CD14-positive monocyte (primary cell): ENCODE data around the gene PARP15. TPM values are rescaled to one million over a fixed set of nuclear protein-coding genes. Genes with fewer than 3 reads are reported as not detected.

ENCODE experiments used
- DNase-seq, 3 donors: peaks; one replicate each; pipeline ENCODE4 v3.0.0-alpha.2; 2011 to 2022
- H2AFZ ChIP-seq: 2 replicates; pipeline ENCODE4 v1.6.0; 2012; ENCODE audit warnings: mild to moderate bottlenecking, low read depth, low read length, inconsistent platforms; ENCODE audit not compliant: insufficient read depth, poor library complexity, severe bottlenecking
- H3K27ac ChIP-seq, 2 donors: 1 replicate in 1 of 2; 2 replicates in 1 of 2; pipeline ENCODE4 v1.5.1; 2012 to 2013; ENCODE audit warnings: low read length in 2 of 2, control low read depth in 1 of 2, inconsistent platforms in 1 of 2, low read depth in 1 of 2, mild to moderate bottlenecking in 1 of 2
- H3K27me3 ChIP-seq, 2 donors: one replicate each; pipeline versions ENCODE4 v1.6.0 to v1.6.1; 2011 to 2013; ENCODE audit warnings: low read length in 2 of 2; ENCODE audit not compliant: control insufficient read depth in 2 of 2, insufficient read depth in 2 of 2
- H3K36me3 ChIP-seq, 2 donors: replicated peaks in 1 of 2; 1 replicate in 1 of 2; 2 replicates in 1 of 2; pipeline versions ENCODE4 v1.5.1 to v1.6.1; 2012 to 2013; ENCODE audit warnings: low read length in 2 of 2, control low read depth in 1 of 2, inconsistent platforms in 1 of 2, mild to moderate bottlenecking in 1 of 2; ENCODE audit not compliant: insufficient read depth in 2 of 2, control insufficient read depth in 1 of 2
- H3K4me1 ChIP-seq, 2 donors: 1 replicate in 1 of 2; 2 replicates in 1 of 2; pipeline versions ENCODE4 v1.5.1 to v1.6.1; 2012 to 2013; ENCODE audit warnings: low read length in 2 of 2, control low read depth in 1 of 2, inconsistent platforms in 1 of 2, mild to moderate bottlenecking in 1 of 2, moderate library complexity in 1 of 2; ENCODE audit not compliant: insufficient read depth in 2 of 2, control insufficient read depth in 1 of 2
- H3K4me2 ChIP-seq: replicated peaks from 2 replicates; pipeline ENCODE3; 2012; ENCODE audit warnings: low read length, moderate library complexity, mild to moderate bottlenecking; ENCODE audit not compliant: poor library complexity, severe bottlenecking; ENCODE audit errors: extremely low read depth
- H3K4me3 ChIP-seq, 3 experiments: fragments of 200-600 bp in 1 of 3; sonication (generic) in 1 of 3; replicated peaks in 1 of 3; 1 replicate in 2 of 3; 2 replicates in 1 of 3; pipeline ENCODE4 v1.5.1; 2011 to 2013; ENCODE audit warnings: low read length in 3 of 3, mild to moderate bottlenecking in 3 of 3, control low read depth in 2 of 3, low read depth in 2 of 3, inconsistent platforms in 1 of 3, moderate library complexity in 1 of 3
- H3K79me2 ChIP-seq: 2 replicates; pipeline ENCODE4 v1.6.0; 2012; ENCODE audit warnings: mild to moderate bottlenecking, control low read depth, inconsistent platforms, low read length, moderate library complexity; ENCODE audit not compliant: insufficient read depth
- H3K9ac ChIP-seq: 2 replicates; pipeline ENCODE4 v1.6.0; 2017; ENCODE audit warnings: low read length, mild to moderate bottlenecking; ENCODE audit not compliant: insufficient read depth, poor library complexity, severe bottlenecking
- H3K9me3 ChIP-seq, 2 donors: replicated peaks in 1 of 2; 1 replicate in 1 of 2; 2 replicates in 1 of 2; pipeline versions ENCODE4 v1.5.1 to v1.6.1; 2012 to 2013; ENCODE audit warnings: low read length in 2 of 2, control low read depth in 1 of 2; ENCODE audit not compliant: control insufficient read depth in 1 of 2, insufficient read depth in 1 of 2
- H4K20me1 ChIP-seq: 2 replicates; pipeline ENCODE4 v1.6.0; 2012; ENCODE audit warnings: mild to moderate bottlenecking, low read length, control low read depth, moderate library complexity; ENCODE audit not compliant: insufficient read depth
- H3K27ac Mint-ChIP-seq, 7 donors: one replicate each; pipeline ENCODE4 v1.8.0; 2020; ENCODE audit warnings: mild to moderate bottlenecking in 7 of 7, mixed read lengths in 7 of 7, moderate library complexity in 6 of 7, inconsistent platforms in 2 of 7
- H3K27me3 Mint-ChIP-seq, 3 donors: one replicate each; pipeline ENCODE4 v1.8.0; 2021 to 2022; ENCODE audit warnings: low read depth in 3 of 3, mild to moderate bottlenecking in 3 of 3, mixed read lengths in 3 of 3, moderate library complexity in 3 of 3, inconsistent platforms in 1 of 3
- H3K36me3 Mint-ChIP-seq, 2 donors: one replicate each; pipeline ENCODE4 v1.8.0; 2020; ENCODE audit warnings: mixed read lengths in 2 of 2, inconsistent platforms in 1 of 2, mild to moderate bottlenecking in 1 of 2
- H3K4me1 Mint-ChIP-seq: one replicate; pipeline ENCODE4 v1.8.0; 2020; ENCODE audit warnings: mild to moderate bottlenecking, mixed read lengths
- H3K4me3 Mint-ChIP-seq, 2 donors: one replicate each; pipeline ENCODE4 v1.8.0; 2020; ENCODE audit warnings: mild to moderate bottlenecking in 2 of 2, mixed read lengths in 2 of 2, moderate library complexity in 1 of 2
- H3K9me3 Mint-ChIP-seq, 7 donors: one replicate each; pipeline ENCODE4 v1.8.0; 2020 to 2022; ENCODE audit warnings: mixed read lengths in 7 of 7, mild to moderate bottlenecking in 6 of 7, moderate library complexity in 6 of 7, inconsistent platforms in 2 of 7
- CTCF ChIP-seq: fragments of 200-600 bp; IDR thresholded peaks from one replicate; pipeline ENCODE4 v1.8.0; 2022; ENCODE audit warnings: antibody characterized with exemption, mild to moderate bottlenecking
- WGBS: methylation state at CpG from one replicate; pipeline ENCODE4 v1.1.5; 2013; ENCODE audit warnings: missing lambda C conversion rate; ENCODE audit not compliant: insufficient coverage; 5-methylcytosine and 5-hydroxymethylcytosine counted together
- intact Hi-C, 2 donors: fragments of 100-400 bp; cut with micrococcal nuclease; formaldehyde crosslinking; loops; one replicate each; pipeline versions ENCODE4 v1.15.0 to v1.15.1; 2023
- polyA plus RNA-seq, 3 donors: library from polyadenylated mRNA; depleted of rRNA in 1 of 3; unstranded in 2 of 3; stranded (reverse) in 1 of 3; fragments of 300-500 nt in 2 of 3; fragments of >200 nt in 1 of 3; fragmentation: Illumina TruSeq in 2 of 3; gene quantifications; 1 replicate in 2 of 3; 2 replicates in 1 of 3; pipeline ENCODE4 v1.2.3, GENCODE V29; 2012 to 2021

PARP15 gene
- polyA plus RNA-seq, 3 donors, result 0.23 to 4.4 (median 0.28) TPM

- intact Hi-C loops, result loop anchor here in 1 of 2 donors (10.0 kb wide), 1 partner anchor 46 kb away; no protein-coding TSS in a partner anchor
- H3K4me3 ChIP-seq, result no peak overlapping the region
- peaks cover 57 to 75% of the 10 kb centered on the region in 2 donors for H3K36me3 ChIP-seq
- H3K9me3 Mint-ChIP-seq, result peaks cover 0 to 2% (median 0%) of the 10 kb centered on the region in 7 donors
- H3K4me1 ChIP-seq, result peaks cover 18 to 21% of the 10 kb centered on the region in 2 donors
- no peak for TF ChIP-seq CTCF
- peaks cover 49% of the 10 kb centered on the region for H3K79me2 ChIP-seq
- H3K36me3 Mint-ChIP-seq, result peaks cover 66 to 67% of the 10 kb centered on the region in 2 donors
- H3K4me2 ChIP-seq, result no peak overlapping the region
- H3K27ac Mint-ChIP-seq, result peak overlapping the region in 3 of 7 donors; percentile 39 to 55 (median 44)
- H4K20me1 ChIP-seq, result peaks cover 40% of the 10 kb centered on the region
- no peak overlapping the region for H3K9ac ChIP-seq
- no peaks in the 10 kb centered on the region for H3K9me3 ChIP-seq
- no peak overlapping the region for H3K4me3 Mint-ChIP-seq
- H3K4me1 Mint-ChIP-seq, result peaks cover 45% of the 10 kb centered on the region
- DNase-seq, result no peak
- no peak overlapping the region for H2AFZ ChIP-seq
- 86% methylated on average over 1 of the region's 3 CpGs for WGBS
- H3K27ac ChIP-seq, result peak overlapping the region in 1 of 2 donors; percentile 25
- H3K27me3 ChIP-seq, result no peaks in the 10 kb centered on the region
- H3K27me3 Mint-ChIP-seq, result peaks cover 0 to 2% (median 0%) of the 10 kb centered on the region in 3 donors
These were observed 8.7 kb upstream of the PARP15 start for GRCh38 chr3:122568755-122569154.

- Histone ChIP-seq H3K4me2 (no peak overlapping the region), H3K79me2 (peaks cover 13% of the 10 kb centered on the region), H3K27ac (peak overlapping the region in 1 of 2 donors; percentile 36), H3K9ac (no peak overlapping the region), H3K9me3 (no peaks in the 10 kb centered on the region), H3K27me3 (no peaks in the 10 kb centered on the region), H4K20me1 (peaks cover 40% of the 10 kb centered on the region), H2AFZ (no peak overlapping the region), H3K4me1 (peaks cover 13 to 17% of the 10 kb centered on the region in 2 donors), H3K36me3 (peaks cover 43 to 66% of the 10 kb centered on the region in 2 donors), H3K4me3 (no peak overlapping the region)
- Mint-ChIP-seq H3K27me3 (peaks cover 0 to 4% (median 2%) of the 10 kb centered on the region in 3 donors), H3K9me3 (peaks cover 0 to 2% (median 0%) of the 10 kb centered on the region in 7 donors), H3K4me3 (no peak overlapping the region), H3K36me3 (peaks cover 58% of the 10 kb centered on the region in 2 donors), H3K27ac (peak overlapping the region in 6 of 7 donors; percentile 34 to 87 (median 81)), H3K4me1 (peaks cover 41% of the 10 kb centered on the region)
- intact Hi-C loops, result no loop called here
- TF ChIP-seq CTCF, result no peak
- peak; percentile 65 to 78 (median 70) for DNase-seq
- WGBS, result 11% methylated on average over 1 of the region's 3 CpGs
These were observed 4.5 kb upstream of the PARP15 start for GRCh38 chr3:122572940-122573412.
